ENCODE measurements around the gene ATP10A. TPM values are rescaled to one million over a fixed set of nuclear protein-coding genes. Genes with fewer than 3 reads are reported as not detected.
A peak's percentile ranks its signal among the peaks of the same experiment; 100 is the strongest.

The ATP10A gene
- total and polyA plus RNA-seq, 11 donors, result 0.53 to 3.3 (median 1.0) TPM

- H3K4me1 ChIP-seq, result peaks cover 0 to 20% (median 0%) of the 10 kb centered on the region in 12 donors
- no peak overlapping the region for H3K27ac ChIP-seq
- H3K36me3 ChIP-seq, result no peaks in the 10 kb centered on the region
- no peak for DNase-seq
- no peak for ATAC-seq
- TF ChIP-seq POLR2A (IDR thresholded peaks at IDR 0.05) (no peak), CTCF (IDR thresholded peaks at IDR 0.05) (no peak)
- WGBS, 4 donors, result 92 to 97% (median 93%) methylated on average over 7 of the region's 7 CpGs
- no peak overlapping the region for H3K4me3 ChIP-seq
- intact Hi-C loops (cut with DNase I), result loop anchor here in 1 of 10 donors (10.0 kb wide), 1 partner anchor 132 kb away; no protein-coding TSS in a partner anchor
- no peaks in the 10 kb centered on the region for H3K9me3 ChIP-seq
- peaks cover 0 to 13% (median 6%) of the 10 kb centered on the region in 9 donors for H3K27me3 ChIP-seq
Measured at GRCh38 chr15:25866874-25867273, 3.7 kb upstream of the ATP10A start.

- intact Hi-C loops (cut with DNase I), result loop anchor here in 1 of 10 donors (10.0 kb wide), 1 partner anchor 131 kb away; no protein-coding TSS in a partner anchor
- peaks cover 0 to 19% (median 9%) of the 10 kb centered on the region in 9 donors for H3K27me3 ChIP-seq
- ATAC-seq, result no peak
Measured at GRCh38 chr15:25866251-25866650, 3.1 kb upstream of the ATP10A start.

GRCh38 chr15:25864966-25865365 is 1.8 kb upstream of the ATP10A start:
- no peak for TF ChIP-seq POLR2A (IDR thresholded peaks at IDR 0.05)
- TF ChIP-seq CTCF (IDR thresholded peaks at IDR 0.05), result no peak
- H3K36me3 ChIP-seq, result no peaks in the 10 kb centered on the region
- WGBS, 4 donors, result 92 to 100% (median 95%) methylated on average over 3 of the region's 3 CpGs
- DNase-seq (no peak), ATAC-seq (no peak)
- H3K27me3 ChIP-seq, result peaks cover 0 to 30% (median 9%) of the 10 kb centered on the region in 9 donors
- no peaks in the 10 kb centered on the region for H3K9me3 ChIP-seq
- H3K4me3 ChIP-seq, result no peak overlapping the region
- intact Hi-C loops (cut with DNase I), result loop anchor here in 3 of 10 donors (5.0 to 10.0 kb wide), 3 partner anchors 88 to 130 kb away; no protein-coding TSS in a partner anchor
- H3K4me1 ChIP-seq, result peaks cover 0 to 27% (median 6%) of the 10 kb centered on the region in 12 donors
- H3K27ac ChIP-seq, result no peak overlapping the region

More at GRCh38 chr15:25866251-25866650, 3.1 kb upstream of the ATP10A start:
- Histone ChIP-seq H3K9me3 (no peaks in the 10 kb centered on the region), H3K4me3 (no peak overlapping the region), H3K27ac (no peak overlapping the region), H3K4me1 (peaks cover 0 to 20% (median 2%) of the 10 kb centered on the region in 12 donors), H3K36me3 (no peaks in the 10 kb centered on the region)
- no peak for DNase-seq
- 92 to 95% (median 94%) methylated on average over 8 of the region's 8 CpGs for WGBS, 4 donors
- TF ChIP-seq POLR2A (IDR thresholded peaks at IDR 0.05) (no peak), CTCF (IDR thresholded peaks at IDR 0.05) (no peak)

- 81 to 88% (median 82%) methylated on average over 21 of the region's 21 CpGs for WGBS, 4 donors
- Histone ChIP-seq H3K9me3 (no peaks in the 10 kb centered on the region), H3K4me3 (peak overlapping the region in 9 of 12 donors; percentile 48 to 77 (median 72)), H3K27ac (peak overlapping the region in 2 of 12 donors; percentile 50 to 70), H3K27me3 (peaks cover 0 to 30% (median 12%) of the 10 kb centered on the region in 9 donors), H3K4me1 (peaks cover 0 to 35% (median 6%) of the 10 kb centered on the region in 12 donors), H3K36me3 (no peaks in the 10 kb centered on the region)
- DNase-seq, result no peak
- ATAC-seq, result no peak
- intact Hi-C loops (cut with DNase I), result loop anchor here in 3 of 10 donors (5.0 to 10.0 kb wide), 3 partner anchors 87 to 129 kb away; no protein-coding TSS in a partner anchor
- TF ChIP-seq POLR2A (IDR thresholded peaks at IDR 0.05), result no peak
- no peak for TF ChIP-seq CTCF (IDR thresholded peaks at IDR 0.05)
Measured at GRCh38 chr15:25863968-25864580, 947 bp upstream of the ATP10A start.

Data from heart left ventricle (tissue), 16 donors.